HCT116 (cell line): ENCODE measurements around the gene IGFLR1. TPM values are rescaled to one million over a fixed set of nuclear protein-coding genes. Genes with fewer than 3 reads are reported as not detected.

ENCODE experiments used
- ATAC-seq: fragments of 200-7000 bp; cut with Tn5 transposase; 2 replicates; pipeline ENCODE4 v1.9.1; 2020; ENCODE audit warnings: mild to moderate bottlenecking, moderate library complexity
- BruUV-seq: library from RNA; stranded (reverse); fragments of 400-500 nt; replicated peaks from 2 replicates; lab custom pipeline; 2021; lab: Mats Ljungman, UMichigan
- CTCF ChIA-PET: fragments of 300-600 bp; sonication (Branson Sonifier 250); formaldehyde crosslinking; loops from one replicate; lab custom pipeline; 2021; ENCODE audit warnings: antibody characterized with exemption; lab: Charles Lee
- POLR2A ChIA-PET: fragments of 300-600, 350-600 bp; sonication (Branson Sonifier 250); formaldehyde crosslinking; loops from one replicate; lab custom pipeline; 2021; ENCODE audit warnings: antibody characterized with exemption; lab: Charles Lee
- RAD21 ChIA-PET, 2 experiments: fragments of 300-600 bp; sonication (Branson Sonifier 250); formaldehyde crosslinking; loops; one replicate each; lab custom pipeline; 2023; ENCODE audit warnings: low total read pairs in 2 of 2; ENCODE audit not compliant: uncharacterized antibody in 2 of 2, unreplicated experiment in 2 of 2, low non-redundant PET in 1 of 2; lab: Charles Lee
- DNase-seq: peaks from one replicate; pipeline ENCODE4 v3.0.0-alpha.2; 2010; ENCODE audit warnings: low read depth, low spot score
- H2AFZ ChIP-seq: fragments of 200-600 bp; shearing (Covaris generic), sonication (generic); 2 replicates; pipeline ENCODE4 v1.6.1; 2017; ENCODE audit warnings: low read depth, mixed run types, mixed read lengths, antibody characterized with exemption, low read length; ENCODE audit not compliant: poor library complexity, severe bottlenecking
- H3K27ac ChIP-seq: 2 replicates; pipeline ENCODE4 v1.5.1; 2012; ENCODE audit warnings: low read depth, low read length
- H3K27me3 ChIP-seq: fragments of 200-600 bp; sonication (generic); 2 replicates; pipeline ENCODE4 v1.6.1; 2016; ENCODE audit warnings: mixed run types, low read length, mixed read lengths; ENCODE audit not compliant: insufficient read depth
- H3K36me3 ChIP-seq, 2 experiments: fragments of 200-500 bp in 1 of 2; fragments of 200-600 bp in 1 of 2; sonication (Bioruptor generic) in 1 of 2; sonication (generic) in 1 of 2; 2 replicates each; pipeline versions ENCODE4 v1.5.1 to v1.6.1; 2014 to 2016; ENCODE audit warnings: low read length in 2 of 2, inconsistent platforms in 1 of 2, mixed read lengths in 1 of 2, mixed run types in 1 of 2; ENCODE audit not compliant: insufficient read depth in 2 of 2, control insufficient read depth in 1 of 2
- H3K4me1 ChIP-seq, 2 experiments: fragments of 200-600 bp in 1 of 2; sonication (generic) in 1 of 2; 2 replicates each; pipeline versions ENCODE4 v1.5.1 to v1.6.1; 2012 to 2017; ENCODE audit warnings: low read length in 2 of 2, inconsistent platforms in 1 of 2, mild to moderate bottlenecking in 1 of 2, mixed read lengths in 1 of 2, mixed run types in 1 of 2, moderate library complexity in 1 of 2; ENCODE audit not compliant: insufficient read depth in 2 of 2, control insufficient read depth in 1 of 2
- H3K4me2 ChIP-seq: fragments of 200-600 bp; sonication (generic); 2 replicates; pipeline ENCODE4 v1.6.1; 2017; ENCODE audit warnings: mixed run types, low read length, mixed read lengths
- H3K4me3 ChIP-seq, 2 experiments: fragments of 200-600 bp in 1 of 2; sonication (generic) in 1 of 2; replicated peaks in 1 of 2; 2 replicates each; pipeline ENCODE4 v1.5.1; 2011 to 2016; ENCODE audit warnings: low read length in 2 of 2, control low read depth in 1 of 2, low read depth in 1 of 2, mild to moderate bottlenecking in 1 of 2, mixed read lengths in 1 of 2, mixed run types in 1 of 2
- H3K79me2 ChIP-seq: fragments of 200-600 bp; sonication (generic); 2 replicates; pipeline ENCODE4 v1.6.1; 2017; ENCODE audit warnings: mild to moderate bottlenecking, mixed run types, low read length, moderate library complexity, mixed read lengths; ENCODE audit not compliant: insufficient read depth
- H3K9ac ChIP-seq: fragments of 200-600 bp; sonication (generic); 2 replicates; pipeline ENCODE4 v1.6.1; 2016; ENCODE audit warnings: low read length, mixed read lengths
- H3K9me2 ChIP-seq: fragments of 200-600 bp; sonication (generic), shearing (Covaris generic); 2 replicates; pipeline ENCODE4 v1.6.1; 2017; ENCODE audit warnings: mixed run types, mild to moderate bottlenecking, moderate library complexity; ENCODE audit not compliant: insufficient read depth
- H3K9me3 ChIP-seq, 2 experiments: fragments of 200-500 bp in 1 of 2; fragments of 200-600 bp in 1 of 2; sonication (Bioruptor generic) in 1 of 2; sonication (generic) in 1 of 2; 2 replicates each; pipeline ENCODE4 v1.6.1; 2014 to 2017; ENCODE audit warnings: low read length in 2 of 2, mixed read lengths in 2 of 2, inconsistent platforms in 1 of 2, low read depth in 1 of 2, mild to moderate bottlenecking in 1 of 2, mixed run types in 1 of 2, moderate library complexity in 1 of 2; ENCODE audit not compliant: control insufficient read depth in 1 of 2, insufficient read depth in 1 of 2
- H4K20me1 ChIP-seq: fragments of 200-600 bp; sonication (generic), shearing (Covaris generic); 2 replicates; pipeline ENCODE4 v1.6.1; 2017; ENCODE audit warnings: mixed run types, mild to moderate bottlenecking, moderate library complexity; ENCODE audit not compliant: insufficient read depth
- EZH2 ChIP-seq: fragments of 200-600 bp; sonication (generic); IDR thresholded peaks from 2 replicates; pipeline ENCODE4 v1.6.1; 2017; ENCODE audit warnings: antibody characterized with exemption, mixed run types
- POLR2AphosphoS5 ChIP-seq: IDR thresholded peaks from 2 replicates; pipeline ENCODE4 v1.6.1; 2011; ENCODE audit warnings: mild to moderate bottlenecking, low read depth, low read length, moderate library complexity
- SRF ChIP-seq: IDR thresholded peaks from 2 replicates; pipeline ENCODE4 v1.6.1; 2012; ENCODE audit warnings: low read depth
- YY1 ChIP-seq: IDR thresholded peaks from 2 replicates; pipeline ENCODE4 v1.6.1; 2011; ENCODE audit warnings: low read length, low read depth, moderate library complexity, mild to moderate bottlenecking; ENCODE audit not compliant: insufficient replicate concordance; ENCODE audit errors: extremely low read depth
- intact Hi-C: fragments of 100-400 bp; cut with micrococcal nuclease; formaldehyde crosslinking; loops from 2 replicates; pipeline ENCODE4 v1.10.0; 2022
- total RNA-seq: library from RNA; stranded (reverse); gene quantifications from one replicate; pipeline ENCODE4 v1.2.1, GENCODE V29; 2021; ENCODE audit not compliant: unreplicated experiment
- TF ChIP-seq, protein P1 (sequence below): IDR thresholded peaks from 2 replicates; pipeline ENCODE4 v1.6.1; 2011; ENCODE audit warnings: mild to moderate bottlenecking, low read length, moderate library complexity; ENCODE audit not compliant: insufficient replicate concordance; ENCODE audit errors: extremely low read depth
- TF ChIP-seq, protein P2 (sequence below): IDR thresholded peaks from 2 replicates; pipeline ENCODE4 v1.6.1; 2012

The IGFLR1 gene
- total RNA-seq, 1 experiment from 2014 or later = 8.3 TPM

- Histone ChIP-seq H3K9ac (no peak overlapping the region), H3K36me3 (no peaks in the 10 kb centered on the region), H3K9me3 (no peaks in the 10 kb centered on the region), H3K9me2 (no peaks in the 10 kb centered on the region), H3K4me3 (no peak overlapping the region), H4K20me1 (no peaks in the 10 kb centered on the region), H3K27ac (no peak overlapping the region), H2AFZ (no peak overlapping the region), H3K4me1 (peaks cover 9 to 33% of the 10 kb centered on the region in 2 experiments; a peak in 3 of 4 replicates), H3K4me2 (no peak overlapping the region), H3K79me2 (peaks cover 5% of the 10 kb centered on the region; the same call in 1 of the 2 replicates), H3K27me3 (no peaks in the 10 kb centered on the region)
- no peak for TF ChIP-seq SRF
- no peak for TF ChIP-seq POLR2AphosphoS5
- TF ChIP-seq, protein P1, sequence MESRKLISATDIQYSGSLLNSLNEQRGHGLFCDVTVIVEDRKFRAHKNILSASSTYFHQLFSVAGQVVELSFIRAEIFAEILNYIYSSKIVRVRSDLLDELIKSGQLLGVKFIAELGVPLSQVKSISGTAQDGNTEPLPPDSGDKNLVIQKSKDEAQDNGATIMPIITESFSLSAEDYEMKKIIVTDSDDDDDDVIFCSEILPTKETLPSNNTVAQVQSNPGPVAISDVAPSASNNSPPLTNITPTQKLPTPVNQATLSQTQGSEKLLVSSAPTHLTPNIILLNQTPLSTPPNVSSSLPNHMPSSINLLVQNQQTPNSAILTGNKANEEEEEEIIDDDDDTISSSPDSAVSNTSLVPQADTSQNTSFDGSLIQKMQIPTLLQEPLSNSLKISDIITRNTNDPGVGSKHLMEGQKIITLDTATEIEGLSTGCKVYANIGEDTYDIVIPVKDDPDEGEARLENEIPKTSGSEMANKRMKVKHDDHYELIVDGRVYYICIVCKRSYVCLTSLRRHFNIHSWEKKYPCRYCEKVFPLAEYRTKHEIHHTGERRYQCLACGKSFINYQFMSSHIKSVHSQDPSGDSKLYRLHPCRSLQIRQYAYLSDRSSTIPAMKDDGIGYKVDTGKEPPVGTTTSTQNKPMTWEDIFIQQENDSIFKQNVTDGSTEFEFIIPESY = no peak
- TF ChIP-seq, protein P2, sequence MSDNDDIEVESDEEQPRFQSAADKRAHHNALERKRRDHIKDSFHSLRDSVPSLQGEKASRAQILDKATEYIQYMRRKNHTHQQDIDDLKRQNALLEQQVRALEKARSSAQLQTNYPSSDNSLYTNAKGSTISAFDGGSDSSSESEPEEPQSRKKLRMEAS = no peak
- no peak for TF ChIP-seq EZH2
- no peak for TF ChIP-seq YY1
- ATAC-seq (no peak), DNase-seq (no peak)
- ChIA-PET CTCF (interaction anchor here (0.9 kb wide), 1 partner anchor 157 kb away, joined by 3 read pairs; no protein-coding TSS in a partner anchor), RAD21 (no interaction called here), POLR2A (interaction anchor here (1.2 kb wide), 1 partner anchor 35 kb away, joined by 3 read pairs; the partner anchor contains the start of gene LIN37)
- no TSS peak for BruUV-seq
- intact Hi-C loops = loop anchor here (10.0 kb wide), 1 partner anchor 358 kb away; the partner anchor contains the start of gene FFAR3
Measured at GRCh38 chr19:35712567-35713505, 29.4 kb downstream of the IGFLR1 start.
